ENCODE data around the gene SMG1.

The SMG1 gene

GRCh38 chr16:18943414-18943813 is 17.2 kb upstream of the SMG1 start:
- no peaks in the 10 kb centered on the region for H3K79me2 ChIP-seq (ENCODE audit: insufficient read depth, low read length)
- H3K4me3 ChIP-seq (ENCODE audit: low read depth, low read length, poor library complexity, severe bottlenecking), result no peak overlapping the region
- H3K36me3 ChIP-seq (ENCODE audit: insufficient read depth, low read length), result no peaks in the 10 kb centered on the region
- no peaks in the 10 kb centered on the region for H4K20me1 ChIP-seq (ENCODE audit: insufficient read depth, low read length)
- H3K9me3 ChIP-seq (ENCODE audit: low read length), result no peaks in the 10 kb centered on the region
- TF ChIP-seq EZH2 (IDR thresholded peaks at IDR 0.05; ENCODE audit: borderline replicate concordance, low read length), result no peak
- no peak for TF ChIP-seq CTCF (IDR thresholded peaks at IDR 0.05; ENCODE audit: low read length)
- H3K4me2 ChIP-seq (ENCODE audit: low read length), result no peak overlapping the region
- peaks cover 5% of the 10 kb centered on the region for H3K4me1 ChIP-seq (ENCODE audit: insufficient read depth, low read length, severe bottlenecking)
- H3F3A ChIP-seq (ENCODE audit: insufficient read depth, low read length), result no peaks in the 10 kb centered on the region
- no peak overlapping the region for H3K9ac ChIP-seq (ENCODE audit: low read length)
- H2AFZ ChIP-seq (ENCODE audit: low read length), result no peak overlapping the region
- H3K27ac ChIP-seq (ENCODE audit: low read depth, low read length, poor library complexity, severe bottlenecking), result no peak overlapping the region
- no peaks in the 10 kb centered on the region for H3K9me2 ChIP-seq (ENCODE audit: low read depth, low read length)
- no peaks in the 10 kb centered on the region; the same call in 1 of the 2 replicates for H3K27me3 ChIP-seq (ENCODE audit: insufficient read depth, low read length)

GRCh38 chr16:18942061-18942460 is 15.9 kb upstream of the SMG1 start:
- H3K27me3 ChIP-seq (ENCODE audit: insufficient read depth, low read length), result no peaks in the 10 kb centered on the region; the same call in 1 of the 2 replicates

GRCh38 chr16:18941471-18941870 is 15.3 kb upstream of the SMG1 start:
- H3K9me2 ChIP-seq (ENCODE audit: low read depth, low read length), result no peaks in the 10 kb centered on the region
- H3K4me1 ChIP-seq (ENCODE audit: insufficient read depth, low read length, severe bottlenecking), result peaks cover 5% of the 10 kb centered on the region
- no peak overlapping the region for H3K4me2 ChIP-seq (ENCODE audit: low read length)
- H3K36me3 ChIP-seq (ENCODE audit: insufficient read depth, low read length), result no peaks in the 10 kb centered on the region
- no peaks in the 10 kb centered on the region for H3K9me3 ChIP-seq (ENCODE audit: low read length)
- no peaks in the 10 kb centered on the region for H4K20me1 ChIP-seq (ENCODE audit: insufficient read depth, low read length)
- no peaks in the 10 kb centered on the region for H3F3A ChIP-seq (ENCODE audit: insufficient read depth, low read length)
- no peak for TF ChIP-seq CTCF (IDR thresholded peaks at IDR 0.05; ENCODE audit: low read length)
- no peak overlapping the region for H3K27ac ChIP-seq (ENCODE audit: low read depth, low read length, poor library complexity, severe bottlenecking)
- no peak overlapping the region for H2AFZ ChIP-seq (ENCODE audit: low read length)
- H3K27me3 ChIP-seq (ENCODE audit: insufficient read depth, low read length), result no peaks in the 10 kb centered on the region; the same call in 1 of the 2 replicates
- no peaks in the 10 kb centered on the region for H3K79me2 ChIP-seq (ENCODE audit: insufficient read depth, low read length)
- no peak overlapping the region for H3K4me3 ChIP-seq (ENCODE audit: low read depth, low read length, poor library complexity, severe bottlenecking)
- H3K9ac ChIP-seq (ENCODE audit: low read length), result no peak overlapping the region

More at GRCh38 chr16:18942061-18942460, 15.9 kb upstream of the SMG1 start:
- Histone ChIP-seq H3K9me2 (ENCODE audit: low read depth, low read length) (no peaks in the 10 kb centered on the region), H3K4me3 (ENCODE audit: low read depth, low read length, poor library complexity, severe bottlenecking) (no peak overlapping the region), H3K9ac (ENCODE audit: low read length) (no peak overlapping the region), H3K27ac (ENCODE audit: low read depth, low read length, poor library complexity, severe bottlenecking) (no peak overlapping the region), H3K36me3 (ENCODE audit: insufficient read depth, low read length) (no peaks in the 10 kb centered on the region), H3K79me2 (ENCODE audit: insufficient read depth, low read length) (no peaks in the 10 kb centered on the region), H3K4me1 (ENCODE audit: insufficient read depth, low read length, severe bottlenecking) (peaks cover 5% of the 10 kb centered on the region), H2AFZ (ENCODE audit: low read length) (no peak overlapping the region), H3F3A (ENCODE audit: insufficient read depth, low read length) (no peaks in the 10 kb centered on the region), H3K4me2 (ENCODE audit: low read length) (no peak overlapping the region), H4K20me1 (ENCODE audit: insufficient read depth, low read length) (no peaks in the 10 kb centered on the region), H3K9me3 (ENCODE audit: low read length) (no peaks in the 10 kb centered on the region)
- no peak for TF ChIP-seq EZH2 (IDR thresholded peaks at IDR 0.05; ENCODE audit: borderline replicate concordance, low read length)
- TF ChIP-seq CTCF (IDR thresholded peaks at IDR 0.05; ENCODE audit: low read length), result no peak

Measured in OCI-LY1 (cell line).